ENCODE data around the gene DYNLT2.

Gene DYNLT2

GRCh38 chr6:169751242-169752073 lies at the start of gene DYNLT2, which contains the start of gene ERMARD:
DYNLT2 (minus strand) TSS chr6:169751572; CDS start chr6:169751458, 114 bp downstream.
ERMARD (plus strand) TSS chr6:169751622; CDS start chr6:169751658, 36 bp downstream.
- peak; percentile 85 for DNase-seq (ENCODE audit: low read depth)

- no peak for DNase-seq (ENCODE audit: low read depth)
Measured at GRCh38 chr6:169800668-169801395, 49.5 kb upstream of the DYNLT2 start.

GRCh38 chr6:169800116-169800667 lies 48.8 kb upstream of the DYNLT2 start:
- no peak for DNase-seq (ENCODE audit: low read depth)

GRCh38 chr6:169799474-169799926 lies 48.1 kb upstream of the DYNLT2 start:
- no peak for DNase-seq (ENCODE audit: low read depth)

GRCh38 chr6:169798764-169799473 lies 47.5 kb upstream of the DYNLT2 start:
- DNase-seq (ENCODE audit: low read depth) = no peak

GRCh38 chr6:169795196-169795595 lies 43.8 kb upstream of the DYNLT2 start:
- no peak for DNase-seq (ENCODE audit: low read depth)

GRCh38 chr6:169794317-169795055 lies 43.1 kb upstream of the DYNLT2 start:
- DNase-seq (ENCODE audit: low read depth) = no peak

- DNase-seq (ENCODE audit: low read depth) = no peak
Measured at GRCh38 chr6:169793408-169793807, 42.0 kb upstream of the DYNLT2 start.

- no peak for DNase-seq (ENCODE audit: low read depth)
Measured at GRCh38 chr6:169792306-169793015, 41.1 kb upstream of the DYNLT2 start.

- no peak for DNase-seq (ENCODE audit: low read depth)
Measured at GRCh38 chr6:169791721-169792131, 40.4 kb upstream of the DYNLT2 start.

- DNase-seq (ENCODE audit: low read depth) = peak; percentile 60
Measured at GRCh38 chr6:169789944-169790927, 38.9 kb upstream of the DYNLT2 start.

- no peak for DNase-seq (ENCODE audit: low read depth)
Measured at GRCh38 chr6:169789146-169789943, 38.0 kb upstream of the DYNLT2 start.

- DNase-seq (ENCODE audit: low read depth) = no peak
Measured at GRCh38 chr6:169788809-169789145, 37.4 kb upstream of the DYNLT2 start.

GRCh38 chr6:169787797-169788196 lies 36.4 kb upstream of the DYNLT2 start:
- DNase-seq (ENCODE audit: low read depth) = no peak

GRCh38 chr6:169786349-169786748 lies 35.0 kb upstream of the DYNLT2 start:
- DNase-seq (ENCODE audit: low read depth) = no peak

GRCh38 chr6:169785566-169785965 lies 34.2 kb upstream of the DYNLT2 start:
- DNase-seq (ENCODE audit: low read depth) = no peak

- no peak for DNase-seq (ENCODE audit: low read depth)
Measured at GRCh38 chr6:169784821-169785340, 33.5 kb upstream of the DYNLT2 start.
